ENCODE measurements around the gene CCDC157.
"Not testable (repeated sequence)": the region's sequence is repeated elsewhere in the genome, so short reads cannot be mapped to it uniquely, and the experiment has no call there.

The CCDC157 gene

DNA sequence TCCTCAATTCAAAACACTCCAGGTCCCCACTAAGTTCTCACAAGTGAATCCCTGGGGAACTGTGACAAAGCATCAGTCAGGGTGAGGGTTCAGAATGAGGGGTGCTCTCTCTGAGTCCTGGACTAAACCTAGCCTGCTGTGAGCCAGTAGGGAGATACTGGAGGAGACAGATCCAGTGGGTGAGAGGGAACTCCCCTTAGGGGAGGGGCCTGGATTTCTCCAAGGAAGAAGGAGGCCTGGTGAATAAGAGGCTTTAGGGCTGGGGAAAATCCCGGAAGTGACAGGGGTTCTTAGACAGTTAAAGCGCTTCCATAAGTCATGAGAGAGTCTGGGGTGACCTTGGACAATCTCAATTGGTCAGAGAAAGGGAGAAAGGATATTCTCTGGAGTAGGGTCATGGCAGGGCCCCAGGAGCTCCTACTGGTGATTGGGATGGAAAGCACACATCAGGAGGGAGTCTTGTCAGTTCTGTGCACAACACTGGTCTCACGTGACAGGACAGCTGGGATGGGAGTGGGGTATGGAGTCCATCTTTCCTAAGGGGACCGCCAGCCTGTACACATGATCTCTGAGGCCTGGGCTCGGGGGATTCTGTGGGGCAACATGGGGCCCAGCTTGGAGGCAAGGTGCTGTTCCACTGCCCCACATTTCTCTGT is 31.6 kb upstream of the CCDC157 start:
- DNase-seq (ENCODE audit: low read depth, low spot score) = peak; percentile 51
- peak overlapping the region; percentile 73 for H3K27ac ChIP-seq

DNA sequence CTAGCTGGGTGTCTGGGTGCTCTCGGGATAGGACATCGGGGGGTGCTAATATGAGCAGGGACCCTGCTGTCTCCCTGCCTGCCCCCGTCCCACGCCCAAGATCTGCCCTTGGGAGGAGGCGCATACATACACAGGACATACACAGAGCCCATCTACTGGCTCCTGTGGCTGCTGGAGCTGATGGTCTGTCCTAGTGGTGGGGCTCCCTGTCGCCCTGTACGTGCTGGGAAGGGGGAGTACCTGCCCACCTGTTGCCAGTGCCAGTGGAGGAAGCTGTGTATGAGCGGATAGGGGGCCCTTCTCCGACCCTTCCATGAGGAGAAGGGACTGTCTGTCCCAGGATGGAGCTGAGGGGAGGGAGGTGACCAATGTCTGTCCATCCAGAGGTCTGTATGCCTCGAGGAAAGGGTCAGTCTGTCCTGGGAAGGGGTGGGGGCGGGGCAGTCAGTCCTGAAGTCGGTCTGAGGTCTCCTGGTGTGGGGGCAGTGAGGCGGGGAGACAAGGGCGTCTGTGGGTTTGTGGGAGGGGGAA is 31.0 kb upstream of the CCDC157 start:
- no peak for DNase-seq (ENCODE audit: low read depth, low spot score)
- peak overlapping the region; percentile 73 for H3K27ac ChIP-seq

DNA sequence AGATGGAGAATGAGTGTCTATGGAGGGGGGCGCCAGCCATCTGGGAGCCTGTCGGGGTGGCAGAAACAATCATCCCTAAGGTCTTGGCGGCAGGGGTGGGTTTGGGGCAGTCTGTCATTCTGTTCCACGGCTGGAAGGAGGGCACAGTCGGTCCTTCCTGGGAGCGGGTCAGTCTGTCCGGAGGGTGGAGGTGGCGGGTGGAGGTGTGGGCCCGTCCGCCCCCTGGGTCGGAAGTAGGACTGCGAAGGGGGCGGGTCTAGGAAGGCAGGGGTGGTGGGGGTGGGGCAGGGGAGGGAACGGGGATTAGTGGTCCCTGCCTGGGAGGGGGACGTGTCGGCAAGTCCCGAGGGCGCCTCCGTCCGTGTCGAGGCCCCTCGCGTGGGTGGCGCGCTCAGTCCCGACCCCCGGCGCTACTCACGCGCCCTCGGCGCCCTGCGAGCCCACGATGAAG is 30.5 kb upstream of the CCDC157 start:
- no peak for DNase-seq (ENCODE audit: low read depth, low spot score)
- H3K27ac ChIP-seq = peak overlapping the region; percentile 73

DNA sequence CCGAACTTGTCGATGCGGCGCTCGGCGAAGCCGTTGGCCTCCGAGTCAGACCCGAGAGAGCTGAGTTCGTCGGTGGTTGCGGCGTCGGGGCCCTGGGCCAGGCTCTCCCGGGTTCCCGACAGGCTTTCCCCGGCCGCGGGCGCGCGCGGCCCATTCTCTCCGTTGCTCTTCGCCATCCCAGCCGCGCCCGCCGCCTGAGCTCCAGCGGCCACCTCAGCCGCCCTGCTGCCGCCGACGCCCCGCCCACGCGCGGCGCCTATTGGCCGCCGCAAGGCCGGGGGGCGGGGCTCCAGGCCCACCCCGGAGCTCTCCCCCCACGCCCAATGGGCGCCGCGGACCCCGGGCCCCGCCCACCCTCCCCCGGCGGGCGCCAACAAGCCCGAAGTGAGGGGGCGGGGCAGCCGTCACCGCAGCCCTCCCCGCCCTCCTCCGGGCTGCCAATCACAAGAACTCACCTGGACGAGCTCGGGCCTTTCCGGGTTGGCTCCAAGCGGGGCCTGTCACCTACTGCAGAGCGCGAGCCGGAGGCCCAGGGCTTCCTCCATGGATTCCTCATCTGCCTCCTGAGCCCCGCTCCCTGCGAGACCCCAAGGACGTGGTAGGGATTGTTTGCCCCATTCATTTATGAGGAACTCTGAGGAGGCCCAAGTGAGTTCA is 30.0 kb upstream of the CCDC157 start, which contains the start of gene TBC1D10A:
TBC1D10A (minus strand) TSS at position 236 of the 657 bp plus-strand sequence; CDS start at position 176, 60 bp downstream.
- peak; percentile 74 for DNase-seq (ENCODE audit: low read depth, low spot score)
- peak within 1 kb of the TSS; percentile 73 for H3K27ac ChIP-seq

- H3K27ac ChIP-seq = peak overlapping the region; percentile 73
These were observed 28.9 kb upstream of the CCDC157 start for GRCh38 chr22:30327864-30328345.

GRCh38 chr22:30328466-30329049 is 28.2 kb upstream of the CCDC157 start:
- peak overlapping the region; percentile 73 for H3K27ac ChIP-seq
- DNase-seq (ENCODE audit: low read depth, low spot score) = no peak

More at GRCh38 chr22:30327864-30328345, 28.9 kb upstream of the CCDC157 start:
- DNase-seq (ENCODE audit: low read depth, low spot score) = no peak

- no peak for DNase-seq (ENCODE audit: low read depth, low spot score)
- H3K27ac ChIP-seq = no peak overlapping the region
These were observed 24.3 kb upstream of the CCDC157 start for GRCh38 chr22:30332551-30332950.

- DNase-seq (ENCODE audit: low read depth, low spot score) = no peak
- no peak overlapping the region for H3K27ac ChIP-seq
These were observed 23.7 kb upstream of the CCDC157 start for GRCh38 chr22:30332994-30333706.

DNA sequence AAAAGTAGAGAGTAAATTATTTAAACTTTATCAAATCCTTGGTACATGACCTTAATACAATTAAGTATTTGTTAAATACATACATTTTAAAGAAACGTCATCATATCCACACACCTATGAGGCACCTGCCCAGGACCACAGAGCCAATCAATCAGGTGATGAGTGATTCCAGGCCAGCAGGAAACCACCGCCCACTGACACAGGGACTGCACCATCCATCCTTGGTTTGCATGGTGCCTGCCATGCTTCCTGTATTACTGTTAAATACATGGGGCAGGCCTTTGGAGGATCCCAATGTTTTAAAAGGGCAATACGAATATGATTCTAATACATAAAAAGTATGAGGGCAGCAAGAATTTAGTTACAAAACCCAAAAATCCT is 23.1 kb upstream of the CCDC157 start:
- H3K27ac ChIP-seq = no peak overlapping the region
- DNase-seq (ENCODE audit: low read depth, low spot score) = no peak

DNA sequence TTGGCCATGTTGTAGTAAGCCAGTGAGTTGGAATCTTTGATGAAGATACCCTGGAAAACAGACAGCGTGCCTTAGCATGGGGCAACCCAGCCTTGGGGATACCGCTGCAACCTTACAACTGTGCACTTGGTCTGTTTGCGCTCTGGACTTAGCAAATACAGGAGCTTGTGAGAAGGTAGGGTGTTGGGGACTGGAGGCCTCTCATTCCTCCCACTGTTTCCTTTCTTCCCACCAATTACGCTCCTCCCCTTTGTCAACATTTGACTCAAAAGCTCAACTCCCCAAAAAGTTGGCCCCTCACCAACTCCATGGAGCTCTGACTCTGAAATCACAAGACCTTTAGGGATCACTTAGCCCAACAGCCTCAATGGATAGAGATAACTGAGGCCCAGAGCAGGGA is 22.2 kb upstream of the CCDC157 start:
- DNase-seq (ENCODE audit: low read depth, low spot score) = no peak
- no peak overlapping the region for H3K27ac ChIP-seq

GRCh38 chr22:30335236-30335635 is 21.6 kb upstream of the CCDC157 start:
- no peak overlapping the region for H3K27ac ChIP-seq
- DNase-seq (ENCODE audit: low read depth, low spot score) = no peak

GRCh38 chr22:30336752-30337460 is 19.9 kb upstream of the CCDC157 start:
- no peak for DNase-seq (ENCODE audit: low read depth, low spot score)
- no peak overlapping the region for H3K27ac ChIP-seq

DNA sequence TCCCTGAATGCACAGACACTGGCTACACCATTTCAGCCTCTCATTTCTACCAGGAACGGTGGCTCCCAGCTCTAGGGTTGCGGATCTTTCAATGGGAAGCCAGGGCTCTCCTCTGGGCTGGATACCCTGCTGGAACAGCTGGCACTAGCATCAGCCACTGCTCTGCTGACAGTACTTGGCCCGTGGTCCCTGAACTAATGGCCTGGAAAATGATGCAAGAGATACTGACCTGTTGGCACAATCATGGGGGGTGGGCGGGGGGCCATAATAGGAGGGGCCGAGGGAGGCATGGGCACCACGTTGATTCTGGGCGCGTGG is 19.4 kb upstream of the CCDC157 start:
- DNase-seq (ENCODE audit: low read depth, low spot score) = no peak
- no peak overlapping the region for H3K27ac ChIP-seq

DNA sequence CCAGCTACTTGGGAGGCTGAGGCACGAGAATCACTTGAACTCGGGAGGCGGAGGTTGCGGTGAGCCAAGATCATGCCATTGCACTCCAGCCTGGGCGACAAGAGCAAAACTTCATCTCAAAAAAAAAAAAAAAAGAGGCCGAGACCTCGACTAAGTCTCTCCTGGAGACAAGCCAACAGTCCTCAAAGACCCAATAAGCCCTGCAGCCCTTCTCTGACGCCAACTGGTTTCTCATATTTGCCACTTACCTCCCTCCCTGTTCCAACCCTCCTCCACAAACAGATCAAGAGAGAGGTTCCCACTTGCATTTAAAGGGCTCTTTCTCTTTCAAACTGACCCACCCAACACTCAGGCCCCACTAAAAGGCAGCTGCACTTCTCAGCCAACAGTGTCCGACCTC is 18.5 kb upstream of the CCDC157 start:
- not testable (repeated sequence) for H3K27ac ChIP-seq; DNase-seq (ENCODE audit: low read depth, low spot score)

GRCh38 chr22:30338802-30339201 is 18.0 kb upstream of the CCDC157 start:
- DNase-seq (ENCODE audit: low read depth, low spot score) = no peak
- no peak overlapping the region for H3K27ac ChIP-seq

- no peak for DNase-seq (ENCODE audit: low read depth, low spot score)
- no peak overlapping the region for H3K27ac ChIP-seq
These were observed 15.7 kb upstream of the CCDC157 start for GRCh38 chr22:30340911-30341685.

GRCh38 chr22:30344447-30345200 is 12.2 kb upstream of the CCDC157 start:
- H3K27ac ChIP-seq = no peak overlapping the region
- no peak for DNase-seq (ENCODE audit: low read depth, low spot score)

- H3K27ac ChIP-seq = no peak overlapping the region
- DNase-seq (ENCODE audit: low read depth, low spot score) = no peak
These were observed 9.4 kb upstream of the CCDC157 start for GRCh38 chr22:30347255-30347892.

All from epithelial cell of prostate (primary cell).